ENCODE measurements around the gene SMARCD2. TPM values are rescaled to one million over a fixed set of nuclear protein-coding genes. Genes with fewer than 3 reads are reported as not detected.

The SMARCD2 gene
- total and polyA plus RNA-seq, 2 of the 13 experiments (the other 11 are each of a cell fraction or from before 2014, with no cell fraction given) = 122 to 150 TPM

DNA sequence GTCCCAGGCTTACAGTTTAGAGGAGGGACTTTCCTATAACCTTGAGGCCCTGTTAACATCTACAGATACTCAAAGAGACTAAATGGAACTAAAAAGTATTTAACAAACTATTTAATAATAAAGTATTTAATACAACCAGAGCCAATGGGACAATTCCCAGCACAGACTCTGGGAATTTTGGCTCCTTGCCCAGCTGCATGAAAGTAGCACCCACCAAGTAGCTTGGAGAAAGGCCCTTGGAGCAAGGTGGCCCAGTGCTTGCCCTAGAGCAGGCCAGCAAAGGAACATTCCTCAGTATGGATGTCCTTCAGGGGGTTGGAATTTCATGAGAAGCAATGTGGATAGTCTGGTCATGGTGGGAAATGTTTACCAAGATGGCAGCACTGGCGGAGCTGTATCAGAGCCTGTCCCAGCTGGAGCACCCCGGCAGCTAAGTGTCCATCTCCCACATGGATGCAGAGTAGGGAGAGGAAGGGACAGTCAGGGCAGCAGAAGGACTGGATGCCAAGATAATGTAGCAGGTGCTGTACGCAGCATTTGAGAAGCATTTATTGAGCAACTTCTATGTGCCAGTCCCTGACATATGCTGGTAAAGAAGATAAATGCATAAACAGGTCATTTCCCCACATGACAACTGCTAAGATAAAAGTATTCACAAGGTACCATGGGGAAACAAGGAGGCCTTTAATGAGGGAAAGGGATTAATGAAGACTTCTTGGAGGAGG lies 5.2 kb upstream of the SMARCD2 start:
- ChIA-PET POLR2A (no interaction called here), CTCF (ENCODE audit: low intra/inter-chr PET ratio, low total read pairs) (no interaction called here)
- no peak for ATAC-seq
- Histone ChIP-seq H2AFZ (ENCODE audit: low read length) (no peak overlapping the region), H3K79me2 (ENCODE audit: insufficient read depth, low read length) (no peaks in the 10 kb centered on the region), H3K4me2 (ENCODE audit: low read depth, low read length) (no peak overlapping the region), H3K4me3 (replicated peaks in 1 of 3; ENCODE audit: insufficient read depth in 1 of 3, low read depth in 2 of 3, low read length in 3 of 3) (no peak overlapping the region), H3K27me3 (ENCODE audit: control insufficient read depth in 1 of 2, insufficient read depth in 2 of 2, low read length in 2 of 2) (no peaks in the 10 kb centered on the region; a peak in 1 of 5 replicates), H3K27ac (ENCODE audit: extremely low read length, insufficient read depth, low read length) (no peak overlapping the region), H3K4me1 (ENCODE audit: insufficient read depth, low read length) (peaks cover 30% of the 10 kb centered on the region), H3K36me3 (replicated peaks in 1 of 2; ENCODE audit: control insufficient read depth in 1 of 2, insufficient read depth in 2 of 2, low read length in 2 of 2) (no peaks in the 10 kb centered on the region), H3K9me3 (ENCODE audit: low read length) (no peaks in the 10 kb centered on the region), H4K20me1 (ENCODE audit: insufficient read depth, low read length) (no peaks in the 10 kb centered on the region), H3K9ac (ENCODE audit: insufficient read depth, low read depth, low read length) (no peak overlapping the region)
- intact Hi-C loops (cut with micrococcal nuclease; ENCODE audit: unreplicated experiment) = no loop called here
- no TSS peak for BruUV-seq (replicated peaks)
- 76% methylated on average over 3 of the region's 3 CpGs for WGBS (ENCODE audit: low lambda C conversion rate)
- in situ Hi-C loops (cut with HindIII; ENCODE audit: extremely low pct_ligation_motif_present, low pct_unique_long_range_greater_than_20kb) = loop anchor here (10.0 kb wide), 1 partner anchor 657 kb away; the partner anchor contains the start of genes CEP95 and DDX5
- TF ChIP-seq, protein P1, sequence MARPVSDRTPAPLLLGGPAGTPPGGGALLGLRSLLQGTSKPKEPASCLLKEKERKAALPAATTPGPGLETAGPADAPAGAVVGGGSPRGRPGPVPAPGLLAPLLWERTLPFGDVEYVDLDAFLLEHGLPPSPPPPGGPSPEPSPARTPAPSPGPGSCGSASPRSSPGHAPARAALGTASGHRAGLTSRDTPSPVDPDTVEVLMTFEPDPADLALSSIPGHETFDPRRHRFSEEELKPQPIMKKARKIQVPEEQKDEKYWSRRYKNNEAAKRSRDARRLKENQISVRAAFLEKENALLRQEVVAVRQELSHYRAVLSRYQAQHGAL (CRISPR knock-in tag; IDR thresholded peaks at IDR 0.05; ENCODE audit: not compliant biosample characterization) = no peak
- TF ChIP-seq, protein P2, sequence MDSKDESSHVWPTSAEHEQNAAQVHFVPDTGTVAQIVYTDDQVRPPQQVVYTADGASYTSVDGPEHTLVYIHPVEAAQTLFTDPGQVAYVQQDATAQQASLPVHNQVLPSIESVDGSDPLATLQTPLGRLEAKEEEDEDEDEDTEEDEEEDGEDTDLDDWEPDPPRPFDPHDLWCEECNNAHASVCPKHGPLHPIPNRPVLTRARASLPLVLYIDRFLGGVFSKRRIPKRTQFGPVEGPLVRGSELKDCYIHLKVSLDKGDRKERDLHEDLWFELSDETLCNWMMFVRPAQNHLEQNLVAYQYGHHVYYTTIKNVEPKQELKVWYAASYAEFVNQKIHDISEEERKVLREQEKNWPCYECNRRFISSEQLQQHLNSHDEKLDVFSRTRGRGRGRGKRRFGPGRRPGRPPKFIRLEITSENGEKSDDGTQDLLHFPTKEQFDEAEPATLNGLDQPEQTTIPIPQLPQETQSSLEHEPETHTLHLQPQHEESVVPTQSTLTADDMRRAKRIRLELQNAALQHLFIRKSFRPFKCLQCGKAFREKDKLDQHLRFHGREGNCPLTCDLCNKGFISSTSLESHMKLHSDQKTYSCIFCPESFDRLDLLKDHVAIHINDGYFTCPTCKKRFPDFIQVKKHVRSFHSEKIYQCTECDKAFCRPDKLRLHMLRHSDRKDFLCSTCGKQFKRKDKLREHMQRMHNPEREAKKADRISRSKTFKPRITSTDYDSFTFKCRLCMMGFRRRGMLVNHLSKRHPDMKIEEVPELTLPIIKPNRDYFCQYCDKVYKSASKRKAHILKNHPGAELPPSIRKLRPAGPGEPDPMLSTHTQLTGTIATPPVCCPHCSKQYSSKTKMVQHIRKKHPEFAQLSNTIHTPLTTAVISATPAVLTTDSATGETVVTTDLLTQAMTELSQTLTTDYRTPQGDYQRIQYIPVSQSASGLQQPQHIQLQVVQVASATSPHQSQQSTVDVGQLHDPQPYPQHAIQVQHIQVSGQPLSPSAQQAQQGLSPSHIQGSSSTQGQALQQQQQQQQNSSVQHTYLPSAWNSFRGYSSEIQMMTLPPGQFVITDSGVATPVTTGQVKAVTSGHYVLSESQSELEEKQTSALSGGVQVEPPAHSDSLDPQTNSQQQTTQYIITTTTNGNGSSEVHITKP (CRISPR knock-in tag; IDR thresholded peaks at IDR 0.05; ENCODE audit: low read depth) = no peak
- no peak for TF ChIP-seq HHEX (CRISPR knock-in tag; IDR thresholded peaks at IDR 0.05)
- no peak for TF ChIP-seq ZNF136 (CRISPR knock-in tag; IDR thresholded peaks at IDR 0.05; ENCODE audit: low read depth)
- no peak for TF ChIP-seq SRSF9 (IDR thresholded peaks at IDR 0.05; ENCODE audit: borderline replicate concordance, insufficient read depth, low read depth, low read length, poor library complexity, severe bottlenecking)
- TF ChIP-seq FOXK1 (CRISPR knock-in tag; IDR thresholded peaks at IDR 0.05; ENCODE audit: borderline replicate concordance, low read depth) = no peak
- TF ChIP-seq ARNTL (CRISPR knock-in tag; IDR thresholded peaks at IDR 0.05) = no peak
- no peak for TF ChIP-seq POGZ (CRISPR knock-in tag; IDR thresholded peaks at IDR 0.05)
- no peak for TF ChIP-seq ZNF552 (CRISPR knock-in tag; IDR thresholded peaks at IDR 0.05; ENCODE audit: borderline replicate concordance)
- no peak for TF ChIP-seq FOXP1 (IDR thresholded peaks at IDR 0.05)
- no peak for TF ChIP-seq FOXP1 (CRISPR knock-in tag; IDR thresholded peaks at IDR 0.05)
- TF ChIP-seq PAWR (CRISPR knock-in tag; IDR thresholded peaks at IDR 0.05; ENCODE audit: borderline replicate concordance) = no peak
- DNase-seq (ENCODE audit: low spot score) = no peak
- no peak for FAIRE-seq
